ENCODE measurements around the gene SAC3D1.
"Not testable (repeated sequence)": the region's sequence is repeated elsewhere in the genome, so short reads cannot be mapped to it uniquely, and the experiment has no call there.

Gene SAC3D1

DNA sequence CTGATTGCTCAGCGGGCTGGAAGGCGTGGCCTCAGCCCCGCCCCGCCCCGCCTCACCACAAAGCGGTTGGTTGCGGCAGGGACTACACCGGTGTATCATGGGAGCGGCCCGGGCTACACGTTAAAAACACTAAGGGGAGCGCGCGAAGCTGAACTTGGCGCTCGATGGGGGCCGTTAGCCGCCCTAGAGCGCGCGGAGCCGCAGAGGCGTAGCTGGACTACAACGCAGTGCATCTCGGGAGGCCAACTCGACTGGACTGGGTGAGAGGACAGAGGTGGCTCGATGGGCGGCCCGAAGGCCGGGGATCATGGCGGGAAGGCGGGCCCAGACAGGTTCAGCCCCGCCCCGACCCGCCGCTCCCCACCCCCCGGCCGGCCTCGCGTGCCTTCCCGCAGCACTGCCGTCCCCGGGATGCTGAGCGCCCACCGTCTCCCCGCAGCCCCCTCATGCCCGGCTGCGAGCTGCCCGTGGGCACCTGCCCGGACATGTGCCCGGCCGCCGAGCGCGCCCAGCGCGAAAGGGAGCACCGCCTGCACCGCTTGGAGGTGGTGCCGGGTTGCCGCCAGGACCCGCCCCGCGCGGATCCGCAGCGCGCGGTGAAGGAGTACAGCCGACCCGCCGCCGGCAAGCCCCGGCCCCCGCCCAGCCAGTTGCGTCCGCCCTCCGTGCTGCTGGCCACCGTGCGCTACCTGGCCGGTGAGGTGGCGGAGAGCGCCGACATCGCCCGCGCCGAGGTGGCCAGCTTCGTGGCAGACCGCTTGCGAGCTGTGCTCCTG lies at the start of gene SAC3D1:
Gene SAC3D1, plus strand, starts transcription at position 364 of the 776 bp plus-strand sequence. Its CDS starts 83 bp downstream, at position 447.
- no peaks in the 10 kb centered on the region for H3K9me3 Mint-ChIP-seq
- no peaks in the 10 kb centered on the region for H3K27me3 Mint-ChIP-seq (ENCODE audit: low read depth)
- peaks cover 22% of the 10 kb centered on the region for H3K36me3 Mint-ChIP-seq (ENCODE audit: low read depth)
- H3K4me1 Mint-ChIP-seq (ENCODE audit: low read depth) = peaks cover 12% of the 10 kb centered on the region
- peak; percentile 95 for DNase-seq (ENCODE audit: low spot score)
- H3K4me3 Mint-ChIP-seq = peak within 1 kb of the TSS; percentile 93
- H3K27ac Mint-ChIP-seq = peak within 1 kb of the TSS; percentile 95

GRCh38 chr11:64994318-64994717 lies 46.7 kb upstream of the SAC3D1 start:
- Mint-ChIP-seq H3K27ac (no peak overlapping the region), H3K27me3 (ENCODE audit: low read depth) (no peaks in the 10 kb centered on the region), H3K9me3 (no peaks in the 10 kb centered on the region), H3K36me3 (ENCODE audit: low read depth) (no peaks in the 10 kb centered on the region), H3K4me3 (no peak overlapping the region), H3K4me1 (ENCODE audit: low read depth) (peaks cover 22% of the 10 kb centered on the region)
- no peak for DNase-seq (ENCODE audit: low spot score)

DNA sequence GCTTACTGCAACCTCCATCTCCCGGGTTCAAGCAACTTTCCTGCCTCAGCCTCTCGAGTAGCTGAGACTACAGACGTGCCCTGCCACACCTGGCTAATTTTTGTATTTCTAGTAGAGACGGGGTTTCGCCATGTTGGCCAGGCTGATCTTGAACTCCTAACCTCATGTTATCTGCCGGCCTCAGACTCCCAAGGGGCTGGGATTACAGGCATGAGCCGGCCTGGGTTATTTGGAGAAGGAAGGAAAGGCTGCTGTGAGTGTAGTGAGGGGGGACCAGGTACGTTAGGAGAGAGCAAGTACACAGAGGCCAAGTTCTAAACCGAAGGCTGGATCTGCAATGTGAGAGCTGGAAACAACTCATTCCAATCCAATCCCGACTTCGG lies 44.7 kb upstream of the SAC3D1 start:
- Mint-ChIP-seq H3K9me3 (no peaks in the 10 kb centered on the region), H3K27ac (no peak overlapping the region), H3K4me1 (ENCODE audit: low read depth) (peaks cover 20% of the 10 kb centered on the region), H3K4me3 (no peak overlapping the region), H3K27me3 (ENCODE audit: low read depth) (no peaks in the 10 kb centered on the region), H3K36me3 (ENCODE audit: low read depth) (no peaks in the 10 kb centered on the region)
- no peak for DNase-seq (ENCODE audit: low spot score)

DNA sequence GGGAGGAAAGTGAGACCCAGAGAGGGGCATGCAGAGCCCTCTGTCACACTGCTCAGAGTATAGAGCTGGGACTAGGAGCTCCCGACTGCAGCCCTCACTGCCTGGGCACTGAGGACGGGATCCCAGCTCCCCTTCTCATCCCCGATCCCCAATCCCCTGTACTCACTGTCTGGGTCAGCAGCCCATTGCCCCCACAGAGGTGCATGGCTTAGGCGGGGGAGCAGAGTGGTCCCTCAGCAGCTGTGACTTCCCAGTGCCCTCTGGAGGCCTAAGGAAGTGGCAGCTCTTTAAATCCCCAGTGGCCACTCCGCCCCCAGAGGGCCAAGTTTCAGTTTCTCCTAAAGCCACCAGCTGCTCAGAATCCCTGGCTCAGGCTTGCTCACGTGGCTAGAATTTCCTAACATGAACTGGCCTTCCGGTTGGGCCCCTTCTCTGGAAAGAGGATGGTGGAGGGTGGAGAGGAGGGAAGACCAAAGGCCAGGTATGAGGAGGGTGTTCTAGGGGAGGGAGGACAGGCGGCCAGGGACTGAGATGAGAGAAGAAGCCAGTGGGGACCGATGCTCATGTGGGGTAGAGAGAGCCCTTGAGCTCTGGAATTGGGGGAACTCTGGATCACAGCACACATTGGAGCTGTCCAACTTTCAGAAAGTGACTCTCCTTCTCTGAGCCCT lies 44.2 kb upstream of the SAC3D1 start, which contains the start of gene BATF2:
Gene BATF2, minus strand, starts transcription at position 262 of the 671 bp plus-strand sequence. Its CDS starts 57 bp downstream, at position 205.
- no peak for DNase-seq (ENCODE audit: low spot score)
- Mint-ChIP-seq H3K27ac (peak within 1 kb of the TSS; percentile 31), H3K4me3 (no peak within 1 kb of the TSS)

GRCh38 chr11:64998141-64998540 lies 42.9 kb upstream of the SAC3D1 start:
- peak overlapping the region; percentile 71 for H3K4me3 Mint-ChIP-seq
- no peaks in the 10 kb centered on the region for H3K27me3 Mint-ChIP-seq (ENCODE audit: low read depth)
- peak overlapping the region; percentile 58 for H3K27ac Mint-ChIP-seq
- H3K4me1 Mint-ChIP-seq (ENCODE audit: low read depth) = peaks cover 20% of the 10 kb centered on the region
- no peaks in the 10 kb centered on the region for H3K9me3 Mint-ChIP-seq
- no peaks in the 10 kb centered on the region for H3K36me3 Mint-ChIP-seq (ENCODE audit: low read depth)
- no peak for DNase-seq (ENCODE audit: low spot score)

More for the DNA sequence above, 44.2 kb upstream of the SAC3D1 start, which contains the start of gene BATF2:
- Mint-ChIP-seq H3K4me1 (ENCODE audit: low read depth) (peaks cover 20% of the 10 kb centered on the region), H3K36me3 (ENCODE audit: low read depth) (no peaks in the 10 kb centered on the region), H3K27me3 (ENCODE audit: low read depth) (no peaks in the 10 kb centered on the region), H3K9me3 (no peaks in the 10 kb centered on the region)

- H3K4me3 Mint-ChIP-seq = peak overlapping the region; percentile 71
- no peak for DNase-seq (ENCODE audit: low spot score)
- H3K27me3 Mint-ChIP-seq (ENCODE audit: low read depth) = no peaks in the 10 kb centered on the region
- H3K4me1 Mint-ChIP-seq (ENCODE audit: low read depth) = peaks cover 20% of the 10 kb centered on the region
- H3K27ac Mint-ChIP-seq = peak overlapping the region; percentile 58
- no peaks in the 10 kb centered on the region for H3K36me3 Mint-ChIP-seq (ENCODE audit: low read depth)
- H3K9me3 Mint-ChIP-seq = no peaks in the 10 kb centered on the region
Measured at GRCh38 chr11:64998690-64999431, 42.1 kb upstream of the SAC3D1 start.

- no peak for DNase-seq (ENCODE audit: low spot score)
- Mint-ChIP-seq H3K4me1 (ENCODE audit: low read depth) (peaks cover 20% of the 10 kb centered on the region), H3K9me3 (no peaks in the 10 kb centered on the region), H3K27me3 (ENCODE audit: low read depth) (no peaks in the 10 kb centered on the region), H3K36me3 (ENCODE audit: low read depth) (no peaks in the 10 kb centered on the region), H3K27ac (no peak overlapping the region), H3K4me3 (no peak overlapping the region)
Measured at GRCh38 chr11:64999478-64999877, 41.5 kb upstream of the SAC3D1 start.

DNA sequence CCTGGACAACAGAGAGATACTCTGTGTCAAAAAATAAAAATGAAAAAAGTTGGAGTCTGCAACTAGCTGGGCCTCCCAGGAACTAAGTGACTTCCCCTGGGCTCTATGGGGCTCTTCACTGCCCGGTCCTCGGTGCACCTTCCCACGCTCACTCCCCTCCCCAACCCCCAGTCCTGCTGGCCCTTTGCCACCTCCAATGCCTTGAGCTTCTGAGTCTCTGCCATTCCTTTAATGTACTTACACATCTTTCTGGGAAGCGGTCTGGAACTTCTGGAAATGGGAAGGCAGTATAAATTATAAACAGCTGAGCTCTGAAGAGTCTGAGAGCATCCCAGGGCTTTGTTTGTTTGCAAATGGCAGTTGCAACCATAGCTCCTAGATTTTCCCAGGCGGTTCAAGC lies 38.3 kb upstream of the SAC3D1 start:
- Mint-ChIP-seq H3K27me3 (ENCODE audit: low read depth) (no peaks in the 10 kb centered on the region), H3K4me3 (no peak overlapping the region), H3K36me3 (ENCODE audit: low read depth) (no peaks in the 10 kb centered on the region), H3K9me3 (no peaks in the 10 kb centered on the region), H3K27ac (no peak overlapping the region), H3K4me1 (ENCODE audit: low read depth) (peaks cover 10% of the 10 kb centered on the region)
- no peak for DNase-seq (ENCODE audit: low spot score)

GRCh38 chr11:65003282-65003681 lies 37.7 kb upstream of the SAC3D1 start:
- H3K27ac Mint-ChIP-seq = no peak overlapping the region
- H3K4me1 Mint-ChIP-seq (ENCODE audit: low read depth) = peaks cover 7% of the 10 kb centered on the region
- H3K27me3 Mint-ChIP-seq (ENCODE audit: low read depth) = no peaks in the 10 kb centered on the region
- H3K4me3 Mint-ChIP-seq = no peak overlapping the region
- H3K36me3 Mint-ChIP-seq (ENCODE audit: low read depth) = no peaks in the 10 kb centered on the region
- DNase-seq (ENCODE audit: low spot score) = no peak
- no peaks in the 10 kb centered on the region for H3K9me3 Mint-ChIP-seq

- DNase-seq (ENCODE audit: low spot score); H3K36me3 Mint-ChIP-seq (ENCODE audit: low read depth); H3K27me3 Mint-ChIP-seq (ENCODE audit: low read depth); H3K4me1 Mint-ChIP-seq (ENCODE audit: low read depth); H3K27ac Mint-ChIP-seq; H3K9me3 Mint-ChIP-seq; H3K4me3 Mint-ChIP-seq: not testable (repeated sequence)
Measured at GRCh38 chr11:65003968-65004367, 37.0 kb upstream of the SAC3D1 start.

DNA sequence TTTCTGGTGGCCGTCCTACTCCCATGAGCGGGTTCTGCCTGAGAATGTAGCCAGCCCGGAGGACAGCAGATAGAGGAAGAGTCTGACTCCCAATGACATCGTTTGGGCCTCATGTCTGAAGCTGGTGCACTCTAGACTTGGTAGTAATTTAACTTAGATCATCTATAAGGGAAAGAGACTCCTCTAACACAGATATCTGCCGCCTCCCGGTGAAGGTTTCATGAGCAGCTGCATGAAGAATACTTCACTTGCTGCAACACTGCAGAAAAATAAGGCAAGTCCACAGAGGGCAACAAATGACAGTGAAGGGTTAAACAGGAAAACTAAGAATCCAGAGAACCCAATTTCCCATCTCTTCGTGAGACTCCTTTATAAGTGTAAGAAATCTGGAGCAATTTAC lies 33.0 kb upstream of the SAC3D1 start:
- DNase-seq (ENCODE audit: low spot score) = no peak
- Mint-ChIP-seq H3K4me3 (no peak overlapping the region), H3K27ac (no peak overlapping the region), H3K36me3 (ENCODE audit: low read depth) (no peaks in the 10 kb centered on the region), H3K4me1 (ENCODE audit: low read depth) (peaks cover 3% of the 10 kb centered on the region), H3K9me3 (no peaks in the 10 kb centered on the region), H3K27me3 (ENCODE audit: low read depth) (no peaks in the 10 kb centered on the region)

GRCh38 chr11:65008873-65009272 lies 32.1 kb upstream of the SAC3D1 start:
- Mint-ChIP-seq H3K36me3 (ENCODE audit: low read depth) (no peaks in the 10 kb centered on the region), H3K27ac (no peak overlapping the region), H3K27me3 (ENCODE audit: low read depth) (no peaks in the 10 kb centered on the region), H3K4me1 (ENCODE audit: low read depth) (peaks cover 7% of the 10 kb centered on the region), H3K4me3 (no peak overlapping the region), H3K9me3 (no peaks in the 10 kb centered on the region)
- DNase-seq (ENCODE audit: low spot score) = no peak

DNA sequence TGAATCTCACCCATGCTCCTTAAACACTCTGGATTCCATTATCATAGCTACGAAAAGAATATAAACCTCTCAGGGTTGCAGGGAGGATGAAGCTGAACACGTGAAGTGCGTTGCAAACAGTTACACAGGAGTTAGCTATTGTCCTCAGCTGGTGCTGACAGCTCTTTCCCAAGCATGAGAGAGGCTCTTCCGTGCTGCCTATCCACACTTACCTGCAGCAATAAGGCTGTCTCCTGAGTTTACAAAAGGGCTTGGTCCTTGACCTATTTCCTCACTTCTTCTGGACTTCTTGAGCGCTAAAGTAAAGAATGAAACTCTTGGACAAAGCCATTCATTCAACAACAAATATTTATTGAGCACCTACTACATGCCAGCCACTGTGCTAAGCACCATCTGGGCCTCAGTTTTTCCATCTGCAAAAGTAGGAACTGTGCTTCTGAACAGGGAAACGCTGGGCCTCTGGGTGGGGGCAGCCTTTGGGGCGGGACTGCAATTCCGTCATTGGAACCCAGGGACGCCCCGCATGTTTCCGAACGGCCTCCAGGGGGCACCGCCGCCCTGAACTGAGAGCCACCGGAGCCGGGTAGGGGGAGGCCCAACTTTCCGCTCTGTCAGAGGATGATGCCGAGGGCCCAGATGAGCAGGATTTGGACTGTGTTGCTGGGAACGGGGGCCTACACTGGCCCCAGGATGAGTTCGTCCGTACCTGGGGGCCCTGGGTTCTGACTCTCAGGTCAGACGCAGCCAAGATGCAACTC lies 27.7 kb upstream of the SAC3D1 start:
- Mint-ChIP-seq H3K27me3 (ENCODE audit: low read depth) (no peaks in the 10 kb centered on the region), H3K27ac (peak overlapping the region; percentile 99), H3K4me3 (peak overlapping the region; percentile 93), H3K9me3 (no peaks in the 10 kb centered on the region), H3K36me3 (ENCODE audit: low read depth) (peaks cover 21% of the 10 kb centered on the region), H3K4me1 (ENCODE audit: low read depth) (peaks cover 25% of the 10 kb centered on the region)
- DNase-seq (ENCODE audit: low spot score) = peak; percentile 90
